Ishikawa (cell line): Measurements from ENCODE around the gene CIT.

Source experiments
- CREB1 ChIP-seq: IDR thresholded peaks from 2 replicates; pipeline ENCODE4 v1.6.1; 2012; ENCODE audit warnings: low read depth
- EP300 ChIP-seq: IDR thresholded peaks from 2 replicates; pipeline ENCODE4 v1.6.1; 2012; ENCODE audit warnings: borderline replicate concordance
- FOXM1 ChIP-seq: IDR thresholded peaks from 2 replicates; pipeline ENCODE4 v1.6.1; 2012; ENCODE audit warnings: low read depth, borderline replicate concordance
- NFIC ChIP-seq: IDR thresholded peaks from 2 replicates; pipeline ENCODE4 v1.6.1; 2012
- TAF1 ChIP-seq: IDR thresholded peaks from 2 replicates; pipeline ENCODE4 v1.6.1; 2012; ENCODE audit warnings: low read depth, mild to moderate bottlenecking
- ZBTB7A ChIP-seq: IDR thresholded peaks from 2 replicates; pipeline ENCODE4 v1.6.1; 2012; ENCODE audit warnings: low read depth
- TF ChIP-seq, protein P1 (sequence below): IDR thresholded peaks from 2 replicates; pipeline ENCODE4 v1.6.1; 2012; ENCODE audit warnings: low read depth, mild to moderate bottlenecking
- TF ChIP-seq, protein P2 (sequence below): IDR thresholded peaks from 2 replicates; pipeline ENCODE4 v1.6.1; 2012

DNA sequence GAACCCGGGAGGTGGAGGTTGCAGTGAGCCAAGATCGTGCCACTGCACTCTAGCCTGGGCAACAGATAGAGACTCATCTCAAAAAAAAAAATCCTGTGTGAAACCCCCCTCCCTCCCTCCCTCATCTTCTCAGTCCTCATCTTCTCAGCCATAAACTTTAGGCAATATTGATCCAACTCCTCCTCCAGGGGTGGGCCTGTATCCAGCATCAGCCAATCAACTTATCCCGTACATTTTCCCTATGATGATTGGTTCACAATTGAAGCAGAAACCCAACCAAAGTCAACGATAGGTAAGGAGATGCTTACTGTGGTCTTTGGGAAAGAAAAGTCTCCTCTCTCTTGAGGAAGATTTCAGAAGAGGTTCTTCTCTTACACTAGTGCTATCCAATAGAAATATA is 33.5 kb upstream of the CIT start:
- TF ChIP-seq TAF1 (no peak), CREB1 (no peak), FOXM1 (no peak), ZBTB7A (no peak), NFIC (no peak), EP300 (no peak)
- TF ChIP-seq, protein P1, sequence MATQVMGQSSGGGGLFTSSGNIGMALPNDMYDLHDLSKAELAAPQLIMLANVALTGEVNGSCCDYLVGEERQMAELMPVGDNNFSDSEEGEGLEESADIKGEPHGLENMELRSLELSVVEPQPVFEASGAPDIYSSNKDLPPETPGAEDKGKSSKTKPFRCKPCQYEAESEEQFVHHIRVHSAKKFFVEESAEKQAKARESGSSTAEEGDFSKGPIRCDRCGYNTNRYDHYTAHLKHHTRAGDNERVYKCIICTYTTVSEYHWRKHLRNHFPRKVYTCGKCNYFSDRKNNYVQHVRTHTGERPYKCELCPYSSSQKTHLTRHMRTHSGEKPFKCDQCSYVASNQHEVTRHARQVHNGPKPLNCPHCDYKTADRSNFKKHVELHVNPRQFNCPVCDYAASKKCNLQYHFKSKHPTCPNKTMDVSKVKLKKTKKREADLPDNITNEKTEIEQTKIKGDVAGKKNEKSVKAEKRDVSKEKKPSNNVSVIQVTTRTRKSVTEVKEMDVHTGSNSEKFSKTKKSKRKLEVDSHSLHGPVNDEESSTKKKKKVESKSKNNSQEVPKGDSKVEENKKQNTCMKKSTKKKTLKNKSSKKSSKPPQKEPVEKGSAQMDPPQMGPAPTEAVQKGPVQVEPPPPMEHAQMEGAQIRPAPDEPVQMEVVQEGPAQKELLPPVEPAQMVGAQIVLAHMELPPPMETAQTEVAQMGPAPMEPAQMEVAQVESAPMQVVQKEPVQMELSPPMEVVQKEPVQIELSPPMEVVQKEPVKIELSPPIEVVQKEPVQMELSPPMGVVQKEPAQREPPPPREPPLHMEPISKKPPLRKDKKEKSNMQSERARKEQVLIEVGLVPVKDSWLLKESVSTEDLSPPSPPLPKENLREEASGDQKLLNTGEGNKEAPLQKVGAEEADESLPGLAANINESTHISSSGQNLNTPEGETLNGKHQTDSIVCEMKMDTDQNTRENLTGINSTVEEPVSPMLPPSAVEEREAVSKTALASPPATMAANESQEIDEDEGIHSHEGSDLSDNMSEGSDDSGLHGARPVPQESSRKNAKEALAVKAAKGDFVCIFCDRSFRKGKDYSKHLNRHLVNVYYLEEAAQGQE, result no peak
- TF ChIP-seq, protein P2, sequence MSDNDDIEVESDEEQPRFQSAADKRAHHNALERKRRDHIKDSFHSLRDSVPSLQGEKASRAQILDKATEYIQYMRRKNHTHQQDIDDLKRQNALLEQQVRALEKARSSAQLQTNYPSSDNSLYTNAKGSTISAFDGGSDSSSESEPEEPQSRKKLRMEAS, result no peak
